ENCODE data around the gene NPM3.

- TF ChIP-seq EZH2 (IDR thresholded peaks at IDR 0.05; ENCODE audit: insufficient read depth, poor library complexity, severe bottlenecking) (no peak), EZH2phosphoT487 (IDR thresholded peaks at IDR 0.05; ENCODE audit: insufficient read depth, low read depth) (no peak)
Observed at GRCh38 chr10:101829561-101830315, 46.5 kb upstream of the NPM3 start.

Measured in GM23248 (cell line).